Measurements from ENCODE around the gene NUDT14.

DNA sequence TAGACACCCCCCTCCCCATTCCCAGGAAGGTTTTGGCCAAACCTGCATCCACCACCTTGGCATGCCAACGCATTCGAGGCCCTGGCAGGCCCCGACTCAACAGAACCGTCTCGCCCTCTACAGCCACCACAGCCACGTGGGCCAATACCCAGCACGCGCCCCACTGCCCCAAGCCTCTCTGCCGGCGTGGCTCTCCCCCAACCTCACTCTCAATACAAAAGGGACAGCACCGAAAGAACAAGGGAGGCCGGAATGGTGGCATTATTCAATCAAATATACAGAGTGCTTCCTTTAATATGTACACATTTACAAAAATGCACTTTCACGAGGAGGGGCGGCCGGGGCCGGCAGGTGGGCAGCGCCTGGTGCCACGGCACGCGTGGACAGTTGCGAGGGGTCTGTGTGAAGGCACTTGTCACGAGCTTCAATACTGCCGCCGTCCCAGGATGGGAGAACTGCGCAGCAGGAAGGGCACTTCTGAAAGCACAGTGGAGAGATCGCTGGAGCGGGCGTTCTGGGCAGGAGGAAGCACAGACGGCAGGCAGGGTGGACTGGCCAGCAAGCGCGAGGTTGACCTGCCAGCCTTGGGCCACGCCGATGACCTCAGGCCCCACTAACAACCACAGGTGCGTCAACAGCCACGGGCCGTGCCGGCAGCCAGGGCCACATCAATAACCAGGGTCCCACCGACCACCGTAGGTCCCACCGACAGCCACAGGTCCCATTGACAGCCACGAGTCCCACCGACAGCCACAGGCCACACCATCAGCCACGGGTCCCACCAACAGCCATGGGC, 39.4 kb downstream of the NUDT14 start:
- TF ChIP-seq POLR2A (IDR thresholded peaks at IDR 0.05) = no peak
- TF ChIP-seq, protein P1, sequence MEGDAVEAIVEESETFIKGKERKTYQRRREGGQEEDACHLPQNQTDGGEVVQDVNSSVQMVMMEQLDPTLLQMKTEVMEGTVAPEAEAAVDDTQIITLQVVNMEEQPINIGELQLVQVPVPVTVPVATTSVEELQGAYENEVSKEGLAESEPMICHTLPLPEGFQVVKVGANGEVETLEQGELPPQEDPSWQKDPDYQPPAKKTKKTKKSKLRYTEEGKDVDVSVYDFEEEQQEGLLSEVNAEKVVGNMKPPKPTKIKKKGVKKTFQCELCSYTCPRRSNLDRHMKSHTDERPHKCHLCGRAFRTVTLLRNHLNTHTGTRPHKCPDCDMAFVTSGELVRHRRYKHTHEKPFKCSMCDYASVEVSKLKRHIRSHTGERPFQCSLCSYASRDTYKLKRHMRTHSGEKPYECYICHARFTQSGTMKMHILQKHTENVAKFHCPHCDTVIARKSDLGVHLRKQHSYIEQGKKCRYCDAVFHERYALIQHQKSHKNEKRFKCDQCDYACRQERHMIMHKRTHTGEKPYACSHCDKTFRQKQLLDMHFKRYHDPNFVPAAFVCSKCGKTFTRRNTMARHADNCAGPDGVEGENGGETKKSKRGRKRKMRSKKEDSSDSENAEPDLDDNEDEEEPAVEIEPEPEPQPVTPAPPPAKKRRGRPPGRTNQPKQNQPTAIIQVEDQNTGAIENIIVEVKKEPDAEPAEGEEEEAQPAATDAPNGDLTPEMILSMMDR (IDR thresholded peaks at IDR 0.05) = no peak

Data from esophagus squamous epithelium (tissue), 4 donors.